ENCODE results near the gene MRC2.

The MRC2 gene

GRCh38 chr17:62615503-62615902 is 12.0 kb upstream of the MRC2 start:
- Histone ChIP-seq H3K4me2 (ENCODE audit: low read length) (no peak overlapping the region), H2BK120ac (ENCODE audit: low read depth, low read length) (no peak overlapping the region), H2BK5ac (ENCODE audit: low read length) (peak overlapping the region; percentile 51), H3K18ac (ENCODE audit: low read length) (peak overlapping the region; percentile 56), H3K9ac (ENCODE audit: low read length) (no peak overlapping the region), H3K56ac (ENCODE audit: low read length) (peak overlapping the region; percentile 77), H3K4me1 (ENCODE audit: control insufficient read depth, low read depth, low read length) (peaks cover 37% of the 10 kb centered on the region), H3K79me2 (ENCODE audit: control insufficient read depth, insufficient read depth, low read length) (peaks cover 16% of the 10 kb centered on the region), H3K27me3 (ENCODE audit: insufficient read depth, low read length, poor library complexity) (no peaks in the 10 kb centered on the region), H4K8ac (ENCODE audit: low read depth, low read length) (no peak overlapping the region), H3K4me3 (ENCODE audit: low read length) (no peak overlapping the region), H3K23ac (ENCODE audit: low read length) (no peak overlapping the region), H3K79me1 (ENCODE audit: low read length) (peaks cover 17% of the 10 kb centered on the region), H3K4ac (ENCODE audit: low read depth, low read length) (no peak overlapping the region), H2AK5ac (ENCODE audit: low read length) (no peak overlapping the region), H3K27ac (ENCODE audit: low read depth, low read length) (peak overlapping the region; percentile 40), H2BK15ac (replicated peaks; ENCODE audit: low read depth) (no peak overlapping the region), H4K5ac (ENCODE audit: low read length) (no peak overlapping the region), H3K36me3 (ENCODE audit: control insufficient read depth, insufficient read depth, low read length) (no peaks in the 10 kb centered on the region)
- no CpG with 5 or more reads among the region's 4 CpGs for WGBS (ENCODE audit: extremely low coverage, insufficient coverage, low lambda C conversion rate)
- DNase-seq, result peak; percentile 48

GRCh38 chr17:62616993-62617893 is 10.2 kb upstream of the MRC2 start:
- H4K5ac ChIP-seq (ENCODE audit: low read length), result no peak overlapping the region
- peak overlapping the region; percentile 20 for H2AK5ac ChIP-seq (ENCODE audit: low read length)
- H2BK120ac ChIP-seq (ENCODE audit: low read depth, low read length), result peak overlapping the region; percentile 93
- H2BK5ac ChIP-seq (ENCODE audit: low read length), result peak overlapping the region; percentile 98
- WGBS (ENCODE audit: extremely low coverage, insufficient coverage, low lambda C conversion rate), result 100% methylated on average over 2 of the region's 8 CpGs
- no peaks in the 10 kb centered on the region for H3K36me3 ChIP-seq (ENCODE audit: control insufficient read depth, insufficient read depth, low read length)
- H3K27me3 ChIP-seq (ENCODE audit: insufficient read depth, low read length, poor library complexity), result no peaks in the 10 kb centered on the region
- peak overlapping the region; percentile 68 for H3K9ac ChIP-seq (ENCODE audit: low read length)
- peaks cover 16% of the 10 kb centered on the region for H3K79me2 ChIP-seq (ENCODE audit: control insufficient read depth, insufficient read depth, low read length)
- peak overlapping the region; percentile 96 for H3K27ac ChIP-seq (ENCODE audit: low read depth, low read length)
- H3K79me1 ChIP-seq (ENCODE audit: low read length), result peaks cover 17% of the 10 kb centered on the region
- no peak overlapping the region for H2BK15ac ChIP-seq (replicated peaks; ENCODE audit: low read depth)
- peaks cover 37% of the 10 kb centered on the region for H3K4me1 ChIP-seq (ENCODE audit: control insufficient read depth, low read depth, low read length)
- peak overlapping the region; percentile 59 for H3K23ac ChIP-seq (ENCODE audit: low read length)
- peak overlapping the region; percentile 83 for H3K18ac ChIP-seq (ENCODE audit: low read length)
- peak overlapping the region; percentile 48 for H3K4me2 ChIP-seq (ENCODE audit: low read length)
- no peak overlapping the region for H3K4me3 ChIP-seq (ENCODE audit: low read length)
- DNase-seq, result peak; percentile 100
- H3K4ac ChIP-seq (ENCODE audit: low read depth, low read length), result peak overlapping the region; percentile 89
- H4K8ac ChIP-seq (ENCODE audit: low read depth, low read length), result peak overlapping the region; percentile 78
- peak overlapping the region; percentile 86 for H3K56ac ChIP-seq (ENCODE audit: low read length)

- H3K4me1 ChIP-seq (ENCODE audit: control insufficient read depth, low read depth, low read length), result peaks cover 37% of the 10 kb centered on the region
- peak overlapping the region; percentile 98 for H2BK5ac ChIP-seq (ENCODE audit: low read length)
- no peaks in the 10 kb centered on the region for H3K27me3 ChIP-seq (ENCODE audit: insufficient read depth, low read length, poor library complexity)
- peaks cover 17% of the 10 kb centered on the region for H3K79me1 ChIP-seq (ENCODE audit: low read length)
- H4K5ac ChIP-seq (ENCODE audit: low read length), result no peak overlapping the region
- H3K27ac ChIP-seq (ENCODE audit: low read depth, low read length), result peak overlapping the region; percentile 96
- peak overlapping the region; percentile 78 for H4K8ac ChIP-seq (ENCODE audit: low read depth, low read length)
- H2BK120ac ChIP-seq (ENCODE audit: low read depth, low read length), result peak overlapping the region; percentile 93
- H3K9ac ChIP-seq (ENCODE audit: low read length), result peak overlapping the region; percentile 68
- peaks cover 16% of the 10 kb centered on the region for H3K79me2 ChIP-seq (ENCODE audit: control insufficient read depth, insufficient read depth, low read length)
- peak overlapping the region; percentile 73 for H2AK5ac ChIP-seq (ENCODE audit: low read length)
- WGBS (ENCODE audit: extremely low coverage, insufficient coverage, low lambda C conversion rate), result no CpG with 5 or more reads among the region's 6 CpGs
- H3K36me3 ChIP-seq (ENCODE audit: control insufficient read depth, insufficient read depth, low read length), result no peaks in the 10 kb centered on the region
- peak overlapping the region; percentile 86 for H3K56ac ChIP-seq (ENCODE audit: low read length)
- no peak overlapping the region for H3K4me3 ChIP-seq (ENCODE audit: low read length)
- peak overlapping the region; percentile 32 for H3K23ac ChIP-seq (ENCODE audit: low read length)
- H3K4me2 ChIP-seq (ENCODE audit: low read length), result peak overlapping the region; percentile 48
- peak; percentile 60 for DNase-seq
- peak overlapping the region; percentile 14 for H2BK15ac ChIP-seq (replicated peaks; ENCODE audit: low read depth)
- H3K18ac ChIP-seq (ENCODE audit: low read length), result peak overlapping the region; percentile 83
- peak overlapping the region; percentile 89 for H3K4ac ChIP-seq (ENCODE audit: low read depth, low read length)
Observed at GRCh38 chr17:62617894-62618472, 9.5 kb upstream of the MRC2 start.

- H2AK5ac ChIP-seq (ENCODE audit: low read length), result peak overlapping the region; percentile 76
- peak overlapping the region; percentile 89 for H3K4ac ChIP-seq (ENCODE audit: low read depth, low read length)
- H2BK120ac ChIP-seq (ENCODE audit: low read depth, low read length), result no peak overlapping the region
- H2BK15ac ChIP-seq (replicated peaks; ENCODE audit: low read depth), result no peak overlapping the region
- H3K27me3 ChIP-seq (ENCODE audit: insufficient read depth, low read length, poor library complexity), result no peaks in the 10 kb centered on the region
- H2BK5ac ChIP-seq (ENCODE audit: low read length), result peak overlapping the region; percentile 98
- DNase-seq, result peak; percentile 40
- H3K79me2 ChIP-seq (ENCODE audit: control insufficient read depth, insufficient read depth, low read length), result peaks cover 16% of the 10 kb centered on the region
- H3K36me3 ChIP-seq (ENCODE audit: control insufficient read depth, insufficient read depth, low read length), result no peaks in the 10 kb centered on the region
- peak overlapping the region; percentile 68 for H3K9ac ChIP-seq (ENCODE audit: low read length)
- peak overlapping the region; percentile 83 for H3K18ac ChIP-seq (ENCODE audit: low read length)
- H3K4me2 ChIP-seq (ENCODE audit: low read length), result no peak overlapping the region
- peaks cover 37% of the 10 kb centered on the region for H3K4me1 ChIP-seq (ENCODE audit: control insufficient read depth, low read depth, low read length)
- H3K56ac ChIP-seq (ENCODE audit: low read length), result peak overlapping the region; percentile 86
- H3K79me1 ChIP-seq (ENCODE audit: low read length), result peaks cover 17% of the 10 kb centered on the region
- no peak overlapping the region for H4K8ac ChIP-seq (ENCODE audit: low read depth, low read length)
- H3K4me3 ChIP-seq (ENCODE audit: low read length), result no peak overlapping the region
- H3K27ac ChIP-seq (ENCODE audit: low read depth, low read length), result peak overlapping the region; percentile 96
- peak overlapping the region; percentile 48 for H3K23ac ChIP-seq (ENCODE audit: low read length)
- WGBS (ENCODE audit: extremely low coverage, insufficient coverage, low lambda C conversion rate), result no CpG with 5 or more reads among the region's 17 CpGs
- peak overlapping the region; percentile 64 for H4K5ac ChIP-seq (ENCODE audit: low read length)
Observed at GRCh38 chr17:62618647-62619416, 8.6 kb upstream of the MRC2 start.

GRCh38 chr17:62619417-62620155 is 7.9 kb upstream of the MRC2 start:
- Histone ChIP-seq H3K4me3 (ENCODE audit: low read length) (no peak overlapping the region), H3K18ac (ENCODE audit: low read length) (peak overlapping the region; percentile 4), H3K79me2 (ENCODE audit: control insufficient read depth, insufficient read depth, low read length) (peaks cover 16% of the 10 kb centered on the region), H3K56ac (ENCODE audit: low read length) (peak overlapping the region; percentile 86), H3K9ac (ENCODE audit: low read length) (peak overlapping the region; percentile 20), H3K27me3 (ENCODE audit: insufficient read depth, low read length, poor library complexity) (no peaks in the 10 kb centered on the region), H2AK5ac (ENCODE audit: low read length) (peak overlapping the region; percentile 43), H3K36me3 (ENCODE audit: control insufficient read depth, insufficient read depth, low read length) (no peaks in the 10 kb centered on the region), H2BK15ac (replicated peaks; ENCODE audit: low read depth) (no peak overlapping the region), H3K27ac (ENCODE audit: low read depth, low read length) (no peak overlapping the region), H2BK5ac (ENCODE audit: low read length) (peak overlapping the region; percentile 0), H4K5ac (ENCODE audit: low read length) (no peak overlapping the region), H3K4me2 (ENCODE audit: low read length) (no peak overlapping the region), H3K79me1 (ENCODE audit: low read length) (peaks cover 17% of the 10 kb centered on the region), H3K23ac (ENCODE audit: low read length) (peak overlapping the region; percentile 48), H4K8ac (ENCODE audit: low read depth, low read length) (no peak overlapping the region), H3K4ac (ENCODE audit: low read depth, low read length) (no peak overlapping the region), H2BK120ac (ENCODE audit: low read depth, low read length) (no peak overlapping the region), H3K4me1 (ENCODE audit: control insufficient read depth, low read depth, low read length) (peaks cover 37% of the 10 kb centered on the region)
- DNase-seq, result no peak
- WGBS (ENCODE audit: extremely low coverage, insufficient coverage, low lambda C conversion rate), result no CpG with 5 or more reads among the region's 10 CpGs
